Kidney epithelial cell (primary cell): ENCODE data around the gene FOXP1. TPM values are rescaled to one million over a fixed set of nuclear protein-coding genes. Genes with fewer than 3 reads are reported as not detected.

Experiments used
- DNase-seq: peaks from one replicate; pipeline ENCODE4 v3.0.0-alpha.2; 2010; ENCODE audit warnings: low read depth
- H3K27me3 ChIP-seq: 2 replicates; pipeline ENCODE4 v1.6.0; 2011; ENCODE audit warnings: low read length; ENCODE audit not compliant: control insufficient read depth, insufficient read depth
- H3K36me3 ChIP-seq: 2 replicates; pipeline ENCODE4 v1.5.1; 2011; ENCODE audit warnings: low read length; ENCODE audit not compliant: control insufficient read depth, insufficient read depth
- H3K4me3 ChIP-seq: 2 replicates; pipeline ENCODE4 v1.5.1; 2011; ENCODE audit warnings: low read depth, mild to moderate bottlenecking, control low read depth, low read length
- total RNA-seq: library from RNA; depleted of rRNA; stranded (reverse); fragments of >200 nt; gene quantifications from 2 replicates; pipeline ENCODE4 v1.2.3, GENCODE V29; 2015
- TF ChIP-seq, protein P1 (sequence below): IDR thresholded peaks from 2 replicates; pipeline ENCODE4 v1.5.1; 2011; ENCODE audit warnings: mild to moderate bottlenecking, moderate library complexity, low read length, control low read depth, inconsistent platforms; ENCODE audit not compliant: insufficient read depth, poor library complexity, severe bottlenecking

FOXP1 gene
- total RNA-seq, 1 donor from 2014 or later = 75.0 TPM

DNA sequence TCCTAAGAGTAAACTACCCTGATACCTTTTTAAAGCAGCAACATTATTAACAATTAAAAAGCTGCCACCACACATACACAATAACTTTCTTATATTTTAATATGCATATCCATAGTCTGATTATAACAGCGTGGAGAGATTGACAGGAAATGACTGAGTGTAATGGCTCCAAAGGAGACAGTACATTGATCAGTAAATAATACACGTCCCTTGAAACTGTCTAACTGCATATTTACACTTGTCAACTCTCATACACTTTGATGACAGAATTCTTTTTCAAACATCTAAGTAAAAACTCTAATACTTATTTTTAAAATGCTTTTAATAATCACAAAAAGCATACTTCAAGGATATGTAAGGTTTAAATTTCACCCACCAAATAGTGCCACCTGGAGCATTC is 99.5 kb downstream of the FOXP1 start:
- Histone ChIP-seq H3K4me3 (no peak overlapping the region), H3K36me3 (no peaks in the 10 kb centered on the region), H3K27me3 (no peaks in the 10 kb centered on the region)
- no peak for DNase-seq
- TF ChIP-seq, protein P1, sequence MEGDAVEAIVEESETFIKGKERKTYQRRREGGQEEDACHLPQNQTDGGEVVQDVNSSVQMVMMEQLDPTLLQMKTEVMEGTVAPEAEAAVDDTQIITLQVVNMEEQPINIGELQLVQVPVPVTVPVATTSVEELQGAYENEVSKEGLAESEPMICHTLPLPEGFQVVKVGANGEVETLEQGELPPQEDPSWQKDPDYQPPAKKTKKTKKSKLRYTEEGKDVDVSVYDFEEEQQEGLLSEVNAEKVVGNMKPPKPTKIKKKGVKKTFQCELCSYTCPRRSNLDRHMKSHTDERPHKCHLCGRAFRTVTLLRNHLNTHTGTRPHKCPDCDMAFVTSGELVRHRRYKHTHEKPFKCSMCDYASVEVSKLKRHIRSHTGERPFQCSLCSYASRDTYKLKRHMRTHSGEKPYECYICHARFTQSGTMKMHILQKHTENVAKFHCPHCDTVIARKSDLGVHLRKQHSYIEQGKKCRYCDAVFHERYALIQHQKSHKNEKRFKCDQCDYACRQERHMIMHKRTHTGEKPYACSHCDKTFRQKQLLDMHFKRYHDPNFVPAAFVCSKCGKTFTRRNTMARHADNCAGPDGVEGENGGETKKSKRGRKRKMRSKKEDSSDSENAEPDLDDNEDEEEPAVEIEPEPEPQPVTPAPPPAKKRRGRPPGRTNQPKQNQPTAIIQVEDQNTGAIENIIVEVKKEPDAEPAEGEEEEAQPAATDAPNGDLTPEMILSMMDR = no peak

DNA sequence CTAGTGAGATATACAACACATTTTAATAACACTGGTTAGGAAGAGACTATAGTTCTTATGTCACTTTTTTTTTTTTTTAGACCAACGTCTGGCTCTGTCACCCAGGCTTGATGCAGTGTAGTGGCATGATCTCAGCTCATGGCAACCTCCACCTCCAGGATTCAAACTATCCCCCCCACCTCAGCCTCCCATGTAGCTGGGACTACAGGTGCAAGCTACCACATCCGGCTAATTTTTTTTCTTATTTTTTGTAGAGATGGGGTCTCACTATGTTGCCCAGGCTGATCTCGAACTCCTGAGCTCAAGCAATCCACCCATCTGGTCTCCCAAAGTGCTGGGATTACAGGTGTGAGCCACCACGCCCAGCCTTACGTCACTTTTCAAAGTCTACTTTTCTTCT is 100.8 kb downstream of the FOXP1 start:
- H3K27me3 ChIP-seq = no peaks in the 10 kb centered on the region
- TF ChIP-seq, protein P1 = no peak
- no peak overlapping the region for H3K4me3 ChIP-seq
- DNase-seq = no peak
- H3K36me3 ChIP-seq = no peaks in the 10 kb centered on the region

DNA sequence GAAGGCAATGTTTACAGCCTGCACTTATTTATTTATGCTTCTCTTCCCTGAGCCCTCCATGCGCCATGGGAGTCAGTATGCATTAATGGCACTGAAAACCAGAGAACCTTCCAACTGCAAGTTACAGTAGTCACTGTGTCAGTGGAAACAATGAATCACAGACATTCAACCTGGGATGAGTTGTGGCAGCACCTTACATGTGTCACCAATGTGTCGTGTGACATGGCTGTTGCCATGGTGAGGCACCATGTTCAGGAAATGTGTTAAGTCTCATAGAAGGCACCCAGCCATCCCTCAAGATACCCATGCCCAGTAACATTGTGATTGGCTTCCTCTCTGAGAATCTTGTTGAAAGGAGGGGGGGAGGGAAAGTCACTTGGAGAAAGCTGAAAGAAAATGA is 105.0 kb downstream of the FOXP1 start:
- TF ChIP-seq, protein P1 = no peak
- Histone ChIP-seq H3K4me3 (no peak overlapping the region), H3K27me3 (no peaks in the 10 kb centered on the region), H3K36me3 (no peaks in the 10 kb centered on the region)
- no peak for DNase-seq

DNA sequence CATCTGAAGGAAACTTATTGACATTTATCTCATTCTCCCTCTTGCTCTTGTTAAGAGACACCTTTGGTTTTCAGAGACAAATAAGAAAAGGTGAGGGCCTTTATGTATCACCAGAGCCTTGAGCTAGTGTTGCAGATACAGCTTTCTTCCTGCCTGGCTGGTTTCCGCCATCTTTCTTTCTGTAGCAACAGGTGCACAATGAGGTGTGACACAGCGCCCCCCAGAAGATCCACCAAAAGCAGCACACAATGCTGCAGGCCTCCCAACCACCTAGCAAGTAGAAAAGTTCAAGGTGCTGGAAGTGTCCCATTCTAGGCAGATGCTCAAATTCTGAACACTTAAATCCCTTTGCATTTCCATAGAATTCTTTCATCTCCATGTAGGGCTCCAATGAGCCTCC is 106.6 kb downstream of the FOXP1 start:
- Histone ChIP-seq H3K27me3 (no peaks in the 10 kb centered on the region), H3K36me3 (no peaks in the 10 kb centered on the region), H3K4me3 (no peak overlapping the region)
- TF ChIP-seq, protein P1 = no peak
- no peak for DNase-seq

DNA sequence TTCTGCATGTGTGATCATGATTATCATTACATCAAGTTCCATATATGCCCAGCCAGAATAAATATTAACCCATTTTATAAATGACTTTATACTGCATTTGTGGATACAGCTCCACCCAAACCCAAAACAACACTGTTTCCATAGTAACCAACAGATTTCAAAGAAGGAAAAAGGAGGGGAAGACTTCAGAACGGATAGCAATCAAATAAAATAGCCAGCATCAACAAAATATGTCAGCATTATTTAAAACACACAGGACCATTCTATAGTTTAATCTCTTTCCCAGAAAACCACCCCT is 114.4 kb downstream of the FOXP1 start:
- DNase-seq = no peak
- H3K36me3 ChIP-seq = no peaks in the 10 kb centered on the region
- TF ChIP-seq, protein P1 = no peak

DNA sequence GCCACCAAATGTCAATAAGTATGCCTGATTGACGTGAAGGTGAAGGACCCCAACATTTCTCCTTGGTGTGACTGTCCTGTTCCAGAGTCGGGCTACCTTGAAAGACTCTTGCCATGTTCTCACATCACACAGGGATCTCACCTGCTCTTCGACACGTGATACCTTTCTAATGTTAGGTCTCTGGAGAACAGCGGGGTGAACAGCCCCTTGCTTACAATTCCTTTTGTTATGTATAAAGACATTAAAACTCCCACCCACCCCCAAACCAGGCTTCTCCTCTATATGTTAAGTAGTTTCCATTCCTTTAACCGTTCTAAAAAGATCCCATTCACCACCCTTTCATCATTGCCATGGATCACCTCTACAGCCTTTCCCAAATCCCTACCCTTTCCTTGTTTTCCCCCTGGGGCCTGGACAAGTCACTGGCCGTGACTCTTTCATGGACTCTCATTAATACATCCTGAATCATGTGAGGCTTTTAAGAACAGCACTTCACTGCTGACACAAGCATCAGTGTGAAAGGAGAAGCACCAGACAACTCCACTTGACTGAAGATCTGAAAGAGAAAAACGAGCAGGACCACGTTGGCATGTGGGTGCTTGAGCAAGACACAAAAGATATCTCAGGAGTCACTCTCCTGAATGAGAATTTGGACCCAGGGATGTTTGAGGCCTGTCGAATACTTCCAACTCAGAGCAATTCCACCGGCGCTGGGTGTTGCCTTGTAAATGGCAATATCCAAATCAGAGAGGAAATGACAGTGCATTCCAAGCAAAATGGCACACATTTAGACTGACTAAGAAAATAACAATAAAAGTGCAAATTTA is 115.0 kb downstream of the FOXP1 start:
- no peak for DNase-seq
- Histone ChIP-seq H3K27me3 (no peaks in the 10 kb centered on the region), H3K4me3 (no peak overlapping the region), H3K36me3 (no peaks in the 10 kb centered on the region)
- TF ChIP-seq, protein P1 = no peak

More for the DNA sequence above, 114.4 kb downstream of the FOXP1 start:
- no peak overlapping the region for H3K4me3 ChIP-seq
- no peaks in the 10 kb centered on the region for H3K27me3 ChIP-seq
